Measurements from ENCODE around the gene THBD.

Gene THBD

GRCh38 chr20:23009636-23010035, 39.8 kb downstream of the THBD start:
- DNase-seq (ENCODE audit: extremely low read depth, insufficient read length) = no peak
- no peaks in the 10 kb centered on the region; the same call in 1 of the 2 replicates for H3K27me3 ChIP-seq (replicated peaks; ENCODE audit: control insufficient read depth, insufficient read depth, low read length)
- H3K4me3 ChIP-seq (replicated peaks; ENCODE audit: low read depth, low read length) = no peak overlapping the region
- H3K36me3 ChIP-seq (ENCODE audit: control insufficient read depth, insufficient read depth, low read length) = no peaks in the 10 kb centered on the region
- no peak for TF ChIP-seq CTCF (IDR thresholded peaks at IDR 0.05; ENCODE audit: insufficient read depth, low read length, poor library complexity, severe bottlenecking)

- H3K27me3 ChIP-seq (replicated peaks; ENCODE audit: control insufficient read depth, insufficient read depth, low read length) = no peaks in the 10 kb centered on the region; the same call in 1 of the 2 replicates
- H3K4me3 ChIP-seq (replicated peaks; ENCODE audit: low read depth, low read length) = no peak overlapping the region
- no peak for TF ChIP-seq CTCF (IDR thresholded peaks at IDR 0.05; ENCODE audit: insufficient read depth, low read length, poor library complexity, severe bottlenecking)
- H3K36me3 ChIP-seq (ENCODE audit: control insufficient read depth, insufficient read depth, low read length) = no peaks in the 10 kb centered on the region
- DNase-seq (ENCODE audit: extremely low read depth, insufficient read length) = no peak
Observed at GRCh38 chr20:23008667-23009066, 40.8 kb downstream of the THBD start.

- TF ChIP-seq CTCF (IDR thresholded peaks at IDR 0.05; ENCODE audit: insufficient read depth, low read length, poor library complexity, severe bottlenecking) = no peak
- Histone ChIP-seq H3K4me3 (replicated peaks; ENCODE audit: low read depth, low read length) (no peak overlapping the region), H3K36me3 (ENCODE audit: control insufficient read depth, insufficient read depth, low read length) (no peaks in the 10 kb centered on the region), H3K27me3 (replicated peaks; ENCODE audit: control insufficient read depth, insufficient read depth, low read length) (no peaks in the 10 kb centered on the region; the same call in 1 of the 2 replicates)
- DNase-seq (ENCODE audit: extremely low read depth, insufficient read length) = no peak
Observed at GRCh38 chr20:23007886-23008655, 41.4 kb downstream of the THBD start.

- Histone ChIP-seq H3K27me3 (replicated peaks; ENCODE audit: control insufficient read depth, insufficient read depth, low read length) (no peaks in the 10 kb centered on the region; the same call in 1 of the 2 replicates), H3K36me3 (ENCODE audit: control insufficient read depth, insufficient read depth, low read length) (no peaks in the 10 kb centered on the region), H3K4me3 (replicated peaks; ENCODE audit: low read depth, low read length) (no peak overlapping the region)
- no peak for DNase-seq (ENCODE audit: extremely low read depth, insufficient read length)
- no peak for TF ChIP-seq CTCF (IDR thresholded peaks at IDR 0.05; ENCODE audit: insufficient read depth, low read length, poor library complexity, severe bottlenecking)
Observed at GRCh38 chr20:23007462-23007861, 42.0 kb downstream of the THBD start.

GRCh38 chr20:23005776-23006175, 43.7 kb downstream of the THBD start:
- Histone ChIP-seq H3K36me3 (ENCODE audit: control insufficient read depth, insufficient read depth, low read length) (no peaks in the 10 kb centered on the region), H3K4me3 (replicated peaks; ENCODE audit: low read depth, low read length) (no peak overlapping the region), H3K27me3 (replicated peaks; ENCODE audit: control insufficient read depth, insufficient read depth, low read length) (peaks cover 1% of the 10 kb centered on the region)
- DNase-seq (ENCODE audit: extremely low read depth, insufficient read length) = no peak
- no peak for TF ChIP-seq CTCF (IDR thresholded peaks at IDR 0.05; ENCODE audit: insufficient read depth, low read length, poor library complexity, severe bottlenecking)

Data from GM06990 (cell line).